ENCODE data around the gene CORO2A.
"Not testable (repeated sequence)": the region's sequence is repeated elsewhere in the genome, so short reads cannot be mapped to it uniquely, and the experiment has no call there.

Gene CORO2A

GRCh38 chr9:98099898-98100297 lies 92.5 kb downstream of the CORO2A start:
- Histone ChIP-seq H3K9ac (ENCODE audit: low read depth, low read length) (no peak overlapping the region), H3K9me3 (ENCODE audit: control insufficient read depth, insufficient read depth, low read length) (no peaks in the 10 kb centered on the region)

GRCh38 chr9:98099346-98099745 lies 93.1 kb downstream of the CORO2A start:
- no peaks in the 10 kb centered on the region for H3K4me1 ChIP-seq (ENCODE audit: control insufficient read depth, insufficient read depth, low read length)
- no peak overlapping the region for H3K4me3 ChIP-seq (ENCODE audit: low read depth, low read length)
- peaks cover 5% of the 10 kb centered on the region for H3K36me3 ChIP-seq (ENCODE audit: control insufficient read depth, insufficient read depth, low read length)
- H3K9me3 ChIP-seq (ENCODE audit: control insufficient read depth, insufficient read depth, low read length), result no peaks in the 10 kb centered on the region
- H3K27me3 ChIP-seq (ENCODE audit: control insufficient read depth, insufficient read depth, low read length), result no peaks in the 10 kb centered on the region
- no peak overlapping the region for H3K9ac ChIP-seq (ENCODE audit: low read depth, low read length)

More at GRCh38 chr9:98099898-98100297, 92.5 kb downstream of the CORO2A start:
- H3K27me3 ChIP-seq (ENCODE audit: control insufficient read depth, insufficient read depth, low read length), result no peaks in the 10 kb centered on the region
- peaks cover 4% of the 10 kb centered on the region for H3K36me3 ChIP-seq (ENCODE audit: control insufficient read depth, insufficient read depth, low read length)
- no peaks in the 10 kb centered on the region for H3K4me1 ChIP-seq (ENCODE audit: control insufficient read depth, insufficient read depth, low read length)
- H3K4me3 ChIP-seq (ENCODE audit: low read depth, low read length), result no peak overlapping the region

GRCh38 chr9:98097836-98098235 lies 94.6 kb downstream of the CORO2A start:
- Histone ChIP-seq H3K9me3 (ENCODE audit: control insufficient read depth, insufficient read depth, low read length) (no peaks in the 10 kb centered on the region), H3K4me3 (ENCODE audit: low read depth, low read length) (no peak overlapping the region), H3K9ac (ENCODE audit: low read depth, low read length) (no peak overlapping the region), H3K36me3 (ENCODE audit: control insufficient read depth, insufficient read depth, low read length) (peaks cover 5% of the 10 kb centered on the region), H3K27me3 (ENCODE audit: control insufficient read depth, insufficient read depth, low read length) (no peaks in the 10 kb centered on the region), H3K4me1 (ENCODE audit: control insufficient read depth, insufficient read depth, low read length) (no peaks in the 10 kb centered on the region)

- Histone ChIP-seq H3K36me3 (ENCODE audit: control insufficient read depth, insufficient read depth, low read length) (peaks cover 5% of the 10 kb centered on the region), H3K9me3 (ENCODE audit: control insufficient read depth, insufficient read depth, low read length) (no peaks in the 10 kb centered on the region)
These were observed 96.3 kb downstream of the CORO2A start for GRCh38 chr9:98096091-98096490.

GRCh38 chr9:98095401-98095800 lies 97.0 kb downstream of the CORO2A start:
- Histone ChIP-seq H3K27me3 (ENCODE audit: control insufficient read depth, insufficient read depth, low read length) (no peaks in the 10 kb centered on the region), H3K4me3 (ENCODE audit: low read depth, low read length) (no peak overlapping the region), H3K36me3 (ENCODE audit: control insufficient read depth, insufficient read depth, low read length) (peaks cover 5% of the 10 kb centered on the region), H3K4me1 (ENCODE audit: control insufficient read depth, insufficient read depth, low read length) (peaks cover 9% of the 10 kb centered on the region), H3K9ac (ENCODE audit: low read depth, low read length) (no peak overlapping the region), H3K9me3 (ENCODE audit: control insufficient read depth, insufficient read depth, low read length) (no peaks in the 10 kb centered on the region)

More at GRCh38 chr9:98096091-98096490, 96.3 kb downstream of the CORO2A start:
- Histone ChIP-seq H3K27me3 (ENCODE audit: control insufficient read depth, insufficient read depth, low read length) (no peaks in the 10 kb centered on the region), H3K9ac (ENCODE audit: low read depth, low read length) (no peak overlapping the region), H3K4me1 (ENCODE audit: control insufficient read depth, insufficient read depth, low read length) (peaks cover 9% of the 10 kb centered on the region), H3K4me3 (ENCODE audit: low read depth, low read length) (no peak overlapping the region)

GRCh38 chr9:98094851-98095250 lies 97.6 kb downstream of the CORO2A start:
- H3K4me3 ChIP-seq (ENCODE audit: low read depth, low read length), result no peak overlapping the region
- H3K36me3 ChIP-seq (ENCODE audit: control insufficient read depth, insufficient read depth, low read length), result peaks cover 5% of the 10 kb centered on the region
- no peaks in the 10 kb centered on the region for H3K27me3 ChIP-seq (ENCODE audit: control insufficient read depth, insufficient read depth, low read length)
- H3K4me1 ChIP-seq (ENCODE audit: control insufficient read depth, insufficient read depth, low read length), result peaks cover 9% of the 10 kb centered on the region
- no peak overlapping the region for H3K9ac ChIP-seq (ENCODE audit: low read depth, low read length)
- no peaks in the 10 kb centered on the region for H3K9me3 ChIP-seq (ENCODE audit: control insufficient read depth, insufficient read depth, low read length)

GRCh38 chr9:98094316-98094715 lies 98.1 kb downstream of the CORO2A start:
- Histone ChIP-seq H3K36me3 (ENCODE audit: control insufficient read depth, insufficient read depth, low read length) (peaks cover 5% of the 10 kb centered on the region), H3K27me3 (ENCODE audit: control insufficient read depth, insufficient read depth, low read length) (no peaks in the 10 kb centered on the region), H3K9ac (ENCODE audit: low read depth, low read length) (no peak overlapping the region), H3K4me1 (ENCODE audit: control insufficient read depth, insufficient read depth, low read length) (peaks cover 9% of the 10 kb centered on the region), H3K4me3 (ENCODE audit: low read depth, low read length) (no peak overlapping the region), H3K9me3 (ENCODE audit: control insufficient read depth, insufficient read depth, low read length) (no peaks in the 10 kb centered on the region)

- Histone ChIP-seq H3K4me1 (ENCODE audit: control insufficient read depth, insufficient read depth, low read length) (peaks cover 9% of the 10 kb centered on the region), H3K4me3 (ENCODE audit: low read depth, low read length) (peak overlapping the region; percentile 46), H3K27me3 (ENCODE audit: control insufficient read depth, insufficient read depth, low read length) (no peaks in the 10 kb centered on the region), H3K9me3 (ENCODE audit: control insufficient read depth, insufficient read depth, low read length) (no peaks in the 10 kb centered on the region), H3K9ac (ENCODE audit: low read depth, low read length) (no peak overlapping the region), H3K36me3 (ENCODE audit: control insufficient read depth, insufficient read depth, low read length) (peaks cover 5% of the 10 kb centered on the region)
These were observed 99.9 kb downstream of the CORO2A start for GRCh38 chr9:98092613-98092931.

- peak overlapping the region; percentile 46 for H3K4me3 ChIP-seq (ENCODE audit: low read depth, low read length)
These were observed 100.5 kb downstream of the CORO2A start for GRCh38 chr9:98091735-98092612.

GRCh38 chr9:98090674-98091073 lies 101.8 kb downstream of the CORO2A start:
- not testable (repeated sequence) for H3K4me3 ChIP-seq (ENCODE audit: low read depth, low read length); H3K27me3 ChIP-seq (ENCODE audit: control insufficient read depth, insufficient read depth, low read length)

More at GRCh38 chr9:98091735-98092612, 100.5 kb downstream of the CORO2A start:
- peaks cover 9% of the 10 kb centered on the region for H3K4me1 ChIP-seq (ENCODE audit: control insufficient read depth, insufficient read depth, low read length)
- H3K9ac ChIP-seq (ENCODE audit: low read depth, low read length), result peak overlapping the region; percentile 41
- no peaks in the 10 kb centered on the region for H3K9me3 ChIP-seq (ENCODE audit: control insufficient read depth, insufficient read depth, low read length)
- H3K27me3 ChIP-seq (ENCODE audit: control insufficient read depth, insufficient read depth, low read length), result no peaks in the 10 kb centered on the region
- peaks cover 5% of the 10 kb centered on the region for H3K36me3 ChIP-seq (ENCODE audit: control insufficient read depth, insufficient read depth, low read length)

GRCh38 chr9:98087420-98088354 lies 104.8 kb downstream of the CORO2A start:
- no peaks in the 10 kb centered on the region for H3K9me3 ChIP-seq (ENCODE audit: control insufficient read depth, insufficient read depth, low read length)
- H3K27me3 ChIP-seq (ENCODE audit: control insufficient read depth, insufficient read depth, low read length), result no peaks in the 10 kb centered on the region
- peaks cover 16% of the 10 kb centered on the region for H3K4me1 ChIP-seq (ENCODE audit: control insufficient read depth, insufficient read depth, low read length)
- H3K36me3 ChIP-seq (ENCODE audit: control insufficient read depth, insufficient read depth, low read length), result no peaks in the 10 kb centered on the region
- peak overlapping the region; percentile 42 for H3K4me3 ChIP-seq (ENCODE audit: low read depth, low read length)
- H3K9ac ChIP-seq (ENCODE audit: low read depth, low read length), result peak overlapping the region; percentile 26

More at GRCh38 chr9:98090674-98091073, 101.8 kb downstream of the CORO2A start:
- not testable (repeated sequence) for H3K36me3 ChIP-seq (ENCODE audit: control insufficient read depth, insufficient read depth, low read length); H3K9me3 ChIP-seq (ENCODE audit: control insufficient read depth, insufficient read depth, low read length); H3K9ac ChIP-seq (ENCODE audit: low read depth, low read length)
- H3K4me1 ChIP-seq (ENCODE audit: control insufficient read depth, insufficient read depth, low read length), result peaks cover 14% of the 10 kb centered on the region
